HG03103 (cell line): ENCODE results near the gene ANGPT4.
"Not testable (repeated sequence)": the region's sequence is repeated elsewhere in the genome, so short reads cannot be mapped to it uniquely, and the experiment has no call there.

ENCODE experiments used
- ATAC-seq: cut with Tn5 transposase; IDR thresholded peaks from one replicate; pipeline ENCODE4 v1.9.1; 2021; ENCODE audit warnings: low read depth; ENCODE audit not compliant: unreplicated experiment

Gene ANGPT4

GRCh38 chr20:878511-879307 lies 37.4 kb downstream of the ANGPT4 start:
- ATAC-seq, result no peak

- ATAC-seq, result no peak
Measured at GRCh38 chr20:877814-878213, 38.3 kb downstream of the ANGPT4 start.

GRCh38 chr20:875115-875514 lies 41.0 kb downstream of the ANGPT4 start:
- ATAC-seq, result no peak

- ATAC-seq, result no peak
Measured at GRCh38 chr20:873875-874607, 42.1 kb downstream of the ANGPT4 start.

- ATAC-seq, result no peak
Measured at GRCh38 chr20:872855-873520, 43.1 kb downstream of the ANGPT4 start.

GRCh38 chr20:871948-872347 lies 44.2 kb downstream of the ANGPT4 start:
- ATAC-seq, result no peak

GRCh38 chr20:871436-871835 lies 44.7 kb downstream of the ANGPT4 start:
- ATAC-seq, result no peak

GRCh38 chr20:870758-871157 lies 45.4 kb downstream of the ANGPT4 start:
- ATAC-seq, result no peak

GRCh38 chr20:869606-870005 lies 46.5 kb downstream of the ANGPT4 start:
- ATAC-seq, result no peak

- ATAC-seq, result no peak
Measured at GRCh38 chr20:868279-868678, 47.9 kb downstream of the ANGPT4 start.

GRCh38 chr20:865440-865839 lies 50.7 kb downstream of the ANGPT4 start:
- no peak for ATAC-seq

- ATAC-seq, result no peak
Measured at GRCh38 chr20:860891-861290, 55.2 kb downstream of the ANGPT4 start.

GRCh38 chr20:859751-860231 lies 56.3 kb downstream of the ANGPT4 start:
- no peak for ATAC-seq

GRCh38 chr20:858011-858410 lies 58.1 kb downstream of the ANGPT4 start:
- no peak for ATAC-seq

- no peak for ATAC-seq
Measured at GRCh38 chr20:856361-856775, 59.8 kb downstream of the ANGPT4 start.

GRCh38 chr20:855466-856360 lies 60.4 kb downstream of the ANGPT4 start:
- ATAC-seq, result no peak

GRCh38 chr20:854601-855000 lies 61.5 kb downstream of the ANGPT4 start:
- no peak for ATAC-seq

GRCh38 chr20:853406-853996 lies 62.6 kb downstream of the ANGPT4 start:
- ATAC-seq, result no peak

GRCh38 chr20:848731-849130 lies 67.4 kb downstream of the ANGPT4 start:
- not testable (repeated sequence) for ATAC-seq

- ATAC-seq, result no peak
Measured at GRCh38 chr20:848193-848592, 67.9 kb downstream of the ANGPT4 start.
